Measurements from ENCODE around the gene TSNAXIP1. TPM values are rescaled to one million over a fixed set of nuclear protein-coding genes. Genes with fewer than 3 reads are reported as not detected.

Gene TSNAXIP1
- total and polyA plus RNA-seq, 9 of the 15 experiments (the other 6 are each of a cell fraction or from before 2014, with no cell fraction given): 0.03 to 0.24 (median 0.11) TPM; not detected in 4

GRCh38 chr16:67814567-67814966 lies 7.9 kb downstream of the TSNAXIP1 start:
- in situ Hi-C loops (cut with MboI): loop anchor here (10.0 kb wide), 1 partner anchor 230 kb away; no protein-coding TSS in a partner anchor

GRCh38 chr16:67820608-67821259 lies 14.0 kb downstream of the TSNAXIP1 start:
- DNase-seq (ENCODE audit: extremely low read depth in 1 of 4, low spot score in 3 of 4) (no peak), FAIRE-seq (no peak), ATAC-seq (no peak)
- in situ Hi-C loops (cut with MboI): no loop called here
- Histone ChIP-seq H3K4me3 (no peak overlapping the region), H3K4me1 (replicated peaks in 1 of 2; ENCODE audit: control insufficient read depth in 2 of 2, insufficient read depth in 2 of 2, low read length in 2 of 2) (peaks cover 0 to 6% of the 10 kb centered on the region in 2 experiments; a peak in 2 of 5 replicates), H3K9me3 (replicated peaks; ENCODE audit: control insufficient read depth, insufficient read depth, low read depth, low read length) (no peaks in the 10 kb centered on the region), H3K9ac (ENCODE audit: insufficient read depth in 1 of 2, low read depth in 2 of 2, low read length in 2 of 2) (0 out of 4 replicates have a peak overlapping the region, but pooled peaks of 1 of the 2 experiments have one; percentile 64), H4K20me1 (replicated peaks; ENCODE audit: control insufficient read depth, insufficient read depth, low read length) (no peaks in the 10 kb centered on the region), H3K27ac (ENCODE audit: extremely low read depth, low read depth, low read length) (no peak overlapping the region), H3K4me2 (ENCODE audit: insufficient read depth, low read length) (no peak overlapping the region), H2AFZ (ENCODE audit: low read depth, low read length) (no peak overlapping the region), H3K27me3 (ENCODE audit: control insufficient read depth in 2 of 2, insufficient read depth in 2 of 2, low read length in 2 of 2) (no peaks in the 10 kb centered on the region), H3K9me1 (ENCODE audit: control insufficient read depth, insufficient read depth, low read length) (no peaks in the 10 kb centered on the region), H3K36me3 (ENCODE audit: control insufficient read depth, insufficient read depth, low read length) (no peaks in the 10 kb centered on the region), H3K79me2 (ENCODE audit: control insufficient read depth, insufficient read depth, low read length) (no peaks in the 10 kb centered on the region)
- CTCF ChIA-PET (ENCODE audit: low intra/inter-chr PET ratio): no interaction called here
- POLR2A ChIA-PET: no interaction called here
- TF ChIP-seq U2AF2 (optimal IDR thresholded peaks at IDR 0.05; ENCODE audit: low read depth, low read length) (no peak), RFX1 (IDR thresholded peaks at IDR 0.05) (peak; percentile 78)
- intact Hi-C loops (cut with micrococcal nuclease): no loop called here
- 36% methylated on average over 10 of the region's 11 CpGs for WGBS (ENCODE audit: insufficient coverage, low coverage, missing lambda C conversion rate)
- no TSS peak for BruUV-seq (replicated peaks)

More at GRCh38 chr16:67814567-67814966, 7.9 kb downstream of the TSNAXIP1 start:
- Histone ChIP-seq H3K4me2 (ENCODE audit: insufficient read depth, low read length) (peak overlapping the region; percentile 27; the same call in 1 of the 2 replicates), H3K27me3 (ENCODE audit: control insufficient read depth in 2 of 2, insufficient read depth in 2 of 2, low read length in 2 of 2) (no peaks in the 10 kb centered on the region), H2AFZ (ENCODE audit: low read depth, low read length) (peak overlapping the region; percentile 63), H3K9me3 (replicated peaks; ENCODE audit: control insufficient read depth, insufficient read depth, low read depth, low read length) (no peaks in the 10 kb centered on the region), H3K4me1 (replicated peaks in 1 of 2; ENCODE audit: control insufficient read depth in 2 of 2, insufficient read depth in 2 of 2, low read length in 2 of 2) (peaks cover 5% of the 10 kb centered on the region in 2 experiments; a peak in 3 of 5 replicates), H3K36me3 (ENCODE audit: control insufficient read depth, insufficient read depth, low read length) (no peaks in the 10 kb centered on the region), H3K4me3 (no peak overlapping the region), H3K9me1 (ENCODE audit: control insufficient read depth, insufficient read depth, low read length) (no peaks in the 10 kb centered on the region), H4K20me1 (replicated peaks; ENCODE audit: control insufficient read depth, insufficient read depth, low read length) (no peaks in the 10 kb centered on the region), H3K9ac (ENCODE audit: insufficient read depth in 1 of 2, low read depth in 2 of 2, low read length in 2 of 2) (peak overlapping the region in 1 of 2 experiments; percentile 6; a peak in 1 of 4 replicates), H3K27ac (ENCODE audit: extremely low read depth, low read depth, low read length) (no peak overlapping the region), H3K79me2 (ENCODE audit: control insufficient read depth, insufficient read depth, low read length) (no peaks in the 10 kb centered on the region)
- intact Hi-C loops (cut with micrococcal nuclease): no loop called here
- ATAC-seq (peak; percentile 24; the same call in 2 of the 3 replicates), DNase-seq (ENCODE audit: extremely low read depth in 1 of 4, low spot score in 3 of 4) (no peak), FAIRE-seq (no peak)
- ChIA-PET CTCF (ENCODE audit: low intra/inter-chr PET ratio) (no interaction called here), POLR2A (interaction anchor here (0.7 kb wide), 1 partner anchor 62 kb away, joined by 3 read pairs; no protein-coding TSS in a partner anchor)
- TF ChIP-seq C11orf30 (IDR thresholded peaks at IDR 0.05; ENCODE audit: low read depth): peak; percentile 30; the same call in 1 of the 2 replicates
- TF ChIP-seq POLR2G (IDR thresholded peaks at IDR 0.05; ENCODE audit: low read depth, low read length): no peak
- no TSS peak for BruUV-seq (replicated peaks)
- 17% methylated on average over 8 of the region's 8 CpGs for WGBS (ENCODE audit: insufficient coverage, low coverage, missing lambda C conversion rate)

Measured in K562 (cell line).